OCI-LY7 (cell line): ENCODE results near the gene SLC25A11. TPM values are rescaled to one million over a fixed set of nuclear protein-coding genes. Genes with fewer than 3 reads are reported as not detected.
"Not testable (repeated sequence)": the region's sequence is repeated elsewhere in the genome, so short reads cannot be mapped to it uniquely, and the experiment has no call there.

ENCODE experiments used
- BruUV-seq: library from RNA; stranded (reverse); fragments of 400-500 nt; replicated peaks from 2 replicates; lab custom pipeline; 2021; lab: Mats Ljungman, UMichigan
- CTCF ChIA-PET: fragments of 300-600 bp; sonication (Branson Sonifier 250); formaldehyde crosslinking; loops from one replicate; lab custom pipeline; 2022; ENCODE audit warnings: antibody characterized with exemption; ENCODE audit not compliant: unreplicated experiment; lab: Charles Lee
- POLR2A ChIA-PET: fragments of 300-600 bp; sonication (Branson Sonifier 250); formaldehyde crosslinking; loops from one replicate; lab custom pipeline; 2022; ENCODE audit warnings: antibody characterized with exemption; lab: Charles Lee
- DNase-seq: peaks from one replicate; pipeline ENCODE4 v3.0.0-alpha.2; 2015; ENCODE audit warnings: low spot score
- H2AFZ ChIP-seq: fragments of 200-600 bp; sonication (generic), shearing (Covaris generic); 2 replicates; pipeline ENCODE4 v1.6.1; 2014; ENCODE audit warnings: mild to moderate bottlenecking, antibody characterized with exemption, low read length, moderate library complexity
- H3K27ac ChIP-seq: fragments of 200-600 bp; sonication (generic); 2 replicates; pipeline ENCODE4 v1.5.1; 2014; ENCODE audit warnings: mixed run types, low read depth, mild to moderate bottlenecking, moderate library complexity, low read length, inconsistent platforms; ENCODE audit not compliant: poor library complexity, severe bottlenecking
- H3K36me3 ChIP-seq: fragments of 200-600 bp; sonication (generic); 2 replicates; pipeline ENCODE4 v1.6.1; 2014; ENCODE audit warnings: mild to moderate bottlenecking, antibody characterized with exemption, low read length, moderate library complexity, mixed read lengths; ENCODE audit not compliant: insufficient read depth
- H3K4me1 ChIP-seq: fragments of 200-600 bp; sonication (generic); 2 replicates; pipeline ENCODE4 v1.5.1; 2014; ENCODE audit warnings: mild to moderate bottlenecking, low read length; ENCODE audit not compliant: insufficient read depth, poor library complexity, severe bottlenecking
- H3K4me2 ChIP-seq: fragments of 200-600 bp; sonication (generic); 2 replicates; pipeline ENCODE4 v1.6.1; 2014; ENCODE audit warnings: mild to moderate bottlenecking, low read length
- H3K4me3 ChIP-seq: fragments of 200-600 bp; sonication (generic); 2 replicates; pipeline ENCODE4 v1.5.1; 2014; ENCODE audit warnings: mild to moderate bottlenecking, low read depth, low read length; ENCODE audit not compliant: poor library complexity, severe bottlenecking
- H3K79me2 ChIP-seq: fragments of 200-600 bp; sonication (generic); 2 replicates; pipeline ENCODE4 v1.6.1; 2016; ENCODE audit warnings: low read depth, mild to moderate bottlenecking, low read length, moderate library complexity, mixed read lengths; ENCODE audit not compliant: insufficient read depth
- H3K9me2 ChIP-seq: fragments of 200-600 bp; sonication (generic); 2 replicates; pipeline ENCODE4 v1.6.1; 2016; ENCODE audit warnings: mild to moderate bottlenecking, low read length, mixed read lengths; ENCODE audit not compliant: insufficient read depth
- H3K9me3 ChIP-seq: fragments of 200-600 bp; sonication (generic); 2 replicates; pipeline ENCODE4 v1.6.1; 2014; ENCODE audit warnings: mild to moderate bottlenecking, mixed run types, low read length, mixed read lengths
- H4K20me1 ChIP-seq: fragments of 200-600 bp; sonication (generic); 2 replicates; pipeline ENCODE4 v1.6.1; 2014; ENCODE audit warnings: mild to moderate bottlenecking, antibody characterized with exemption, low read length, moderate library complexity, mixed read lengths; ENCODE audit not compliant: insufficient read depth
- EZH2phosphoT487 ChIP-seq: fragments of 200-600 bp; sonication (generic); IDR thresholded peaks from 2 replicates; pipeline ENCODE4 v1.6.1; 2018; ENCODE audit warnings: low read depth, borderline replicate concordance, mild to moderate bottlenecking, mixed run types, antibody characterized with exemption, low read length, moderate library complexity, mixed read lengths
- intact Hi-C: fragments of 100-400 bp; cut with micrococcal nuclease; formaldehyde crosslinking; loops from one replicate; pipeline ENCODE4 v1.10.0; 2022; ENCODE audit not compliant: unreplicated experiment
- total RNA-seq, 2 experiments: library from RNA; depleted of rRNA in 1 of 2; stranded (reverse); fragments of >200 nt in 1 of 2; shearing (Covaris generic) in 1 of 2; gene quantifications; 2 replicates each; pipeline ENCODE4 v1.2.3, GENCODE V29; 2014 to 2022
- TF ChIP-seq, protein P1 (sequence below): fragments of 200-600 bp; sonication (generic); conservative IDR thresholded peaks from 2 replicates; pipeline ENCODE4 v1.5.1; 2014; ENCODE audit warnings: mild to moderate bottlenecking, antibody characterized with exemption, low read length, moderate library complexity, mixed read lengths

The SLC25A11 gene
- total RNA-seq, 2 experiments from 2014 or later: 68.2 to 80.6 TPM

DNA sequence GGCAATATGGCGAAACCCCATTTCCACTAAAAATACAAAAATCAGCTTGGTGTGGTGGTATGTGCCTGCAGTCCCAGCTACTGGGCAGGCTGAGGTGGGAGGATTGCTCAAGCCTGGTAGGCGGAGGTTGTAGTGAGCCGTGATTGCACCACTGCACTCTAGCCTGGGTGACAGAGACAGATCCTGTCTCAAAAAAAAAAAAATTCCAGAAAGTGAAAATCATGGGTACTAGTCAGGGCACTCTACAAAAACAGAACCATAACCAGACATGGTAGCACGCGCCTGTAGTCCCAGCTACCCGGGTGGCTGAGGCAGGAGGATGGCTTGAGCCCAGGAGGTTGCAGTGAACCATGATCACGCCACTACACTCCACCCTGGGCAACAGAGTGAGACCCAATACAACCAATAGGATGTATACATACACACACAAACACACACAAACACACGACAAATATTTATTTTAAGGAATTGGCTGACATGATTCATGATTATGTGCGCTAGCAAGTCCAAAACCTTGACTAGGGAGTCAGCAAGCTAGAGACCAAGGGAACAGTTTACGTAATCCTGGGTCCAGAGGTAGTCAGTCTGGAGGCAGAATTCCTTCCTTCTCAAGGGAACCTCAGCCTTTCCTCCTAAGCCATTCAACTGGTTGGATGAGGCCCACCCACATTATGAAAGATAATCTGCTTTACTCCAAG, 19.3 kb downstream of the SLC25A11 start:
- ChIA-PET POLR2A (no interaction called here), CTCF (no interaction called here)
- Histone ChIP-seq H3K27ac (no peak overlapping the region), H3K9me3 (no peaks in the 10 kb centered on the region), H3K4me2 (no peak overlapping the region), H3K4me3 (no peak overlapping the region), H3K4me1 (no peaks in the 10 kb centered on the region), H3K36me3 (no peaks in the 10 kb centered on the region), H3K79me2 (no peaks in the 10 kb centered on the region), H3K9me2 (no peaks in the 10 kb centered on the region), H4K20me1 (no peaks in the 10 kb centered on the region), H2AFZ (no peak overlapping the region)
- no peak for DNase-seq
- no TSS peak for BruUV-seq
- TF ChIP-seq, protein P1, sequence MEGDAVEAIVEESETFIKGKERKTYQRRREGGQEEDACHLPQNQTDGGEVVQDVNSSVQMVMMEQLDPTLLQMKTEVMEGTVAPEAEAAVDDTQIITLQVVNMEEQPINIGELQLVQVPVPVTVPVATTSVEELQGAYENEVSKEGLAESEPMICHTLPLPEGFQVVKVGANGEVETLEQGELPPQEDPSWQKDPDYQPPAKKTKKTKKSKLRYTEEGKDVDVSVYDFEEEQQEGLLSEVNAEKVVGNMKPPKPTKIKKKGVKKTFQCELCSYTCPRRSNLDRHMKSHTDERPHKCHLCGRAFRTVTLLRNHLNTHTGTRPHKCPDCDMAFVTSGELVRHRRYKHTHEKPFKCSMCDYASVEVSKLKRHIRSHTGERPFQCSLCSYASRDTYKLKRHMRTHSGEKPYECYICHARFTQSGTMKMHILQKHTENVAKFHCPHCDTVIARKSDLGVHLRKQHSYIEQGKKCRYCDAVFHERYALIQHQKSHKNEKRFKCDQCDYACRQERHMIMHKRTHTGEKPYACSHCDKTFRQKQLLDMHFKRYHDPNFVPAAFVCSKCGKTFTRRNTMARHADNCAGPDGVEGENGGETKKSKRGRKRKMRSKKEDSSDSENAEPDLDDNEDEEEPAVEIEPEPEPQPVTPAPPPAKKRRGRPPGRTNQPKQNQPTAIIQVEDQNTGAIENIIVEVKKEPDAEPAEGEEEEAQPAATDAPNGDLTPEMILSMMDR: no peak
- TF ChIP-seq EZH2phosphoT487: no peak
- intact Hi-C loops: no loop called here

DNA sequence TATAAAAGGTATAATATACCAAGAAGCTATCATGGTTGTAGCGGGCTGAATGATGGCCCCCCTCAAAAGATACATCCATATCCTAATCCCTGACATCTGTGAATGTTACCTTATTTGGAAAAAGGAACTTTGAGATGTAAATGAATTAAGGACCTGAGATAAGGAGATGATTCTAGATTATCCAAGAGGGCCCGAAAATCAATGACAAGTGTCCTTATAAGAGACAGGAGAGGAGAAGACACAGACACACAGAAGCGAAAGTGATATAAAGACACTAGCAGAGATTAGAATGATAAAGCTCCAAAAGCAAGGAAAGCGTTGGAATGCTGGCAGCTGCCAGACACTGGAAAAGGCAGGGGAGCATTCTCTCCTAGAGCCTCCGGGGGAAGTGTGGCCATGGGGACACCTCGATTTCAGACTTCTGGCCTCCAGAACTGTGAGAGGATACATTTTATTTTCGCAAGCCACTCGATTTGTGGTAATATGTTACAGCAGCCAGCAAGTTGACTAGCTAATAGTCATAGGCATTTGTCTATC, 20.3 kb downstream of the SLC25A11 start:
- ChIA-PET POLR2A (no interaction called here), CTCF (no interaction called here)
- Histone ChIP-seq H4K20me1 (no peaks in the 10 kb centered on the region), H3K27ac (no peak overlapping the region), H3K4me1 (no peaks in the 10 kb centered on the region), H3K9me2 (no peaks in the 10 kb centered on the region), H2AFZ (no peak overlapping the region), H3K36me3 (no peaks in the 10 kb centered on the region), H3K4me2 (no peak overlapping the region), H3K4me3 (no peak overlapping the region), H3K79me2 (no peaks in the 10 kb centered on the region), H3K9me3 (no peaks in the 10 kb centered on the region)
- no peak for TF ChIP-seq EZH2phosphoT487
- TF ChIP-seq, protein P1: no peak
- no TSS peak for BruUV-seq
- intact Hi-C loops: no loop called here
- DNase-seq: no peak

- intact Hi-C loops, H3K4me1 ChIP-seq, H3K9me3 ChIP-seq, H3K36me3 ChIP-seq, H4K20me1 ChIP-seq, H3K9me2 ChIP-seq, CTCF ChIA-PET, H2AFZ ChIP-seq, DNase-seq, H3K4me2 ChIP-seq, H3K4me3 ChIP-seq, POLR2A ChIA-PET, H3K79me2 ChIP-seq, BruUV-seq, H3K27ac ChIP-seq: not testable (repeated sequence)
Observed at GRCh38 chr17:4914551-4914950, 25.3 kb downstream of the SLC25A11 start.
